GM12891 (cell line): Measurements from ENCODE around the gene TRAP1.

ENCODE experiments used
- POLR2A ChIP-seq: IDR thresholded peaks from 2 replicates; pipeline ENCODE4 v1.6.1; 2011; ENCODE audit warnings: low read depth, low read length, control low read depth
- POLR2AphosphoS5 ChIP-seq: IDR thresholded peaks from 2 replicates; pipeline ENCODE4 v1.6.1; 2011; ENCODE audit warnings: low read depth, low read length, control low read depth
- TAF1 ChIP-seq: IDR thresholded peaks from 2 replicates; pipeline ENCODE4 v1.6.1; 2011; ENCODE audit warnings: low read depth, low read length, control low read depth

DNA sequence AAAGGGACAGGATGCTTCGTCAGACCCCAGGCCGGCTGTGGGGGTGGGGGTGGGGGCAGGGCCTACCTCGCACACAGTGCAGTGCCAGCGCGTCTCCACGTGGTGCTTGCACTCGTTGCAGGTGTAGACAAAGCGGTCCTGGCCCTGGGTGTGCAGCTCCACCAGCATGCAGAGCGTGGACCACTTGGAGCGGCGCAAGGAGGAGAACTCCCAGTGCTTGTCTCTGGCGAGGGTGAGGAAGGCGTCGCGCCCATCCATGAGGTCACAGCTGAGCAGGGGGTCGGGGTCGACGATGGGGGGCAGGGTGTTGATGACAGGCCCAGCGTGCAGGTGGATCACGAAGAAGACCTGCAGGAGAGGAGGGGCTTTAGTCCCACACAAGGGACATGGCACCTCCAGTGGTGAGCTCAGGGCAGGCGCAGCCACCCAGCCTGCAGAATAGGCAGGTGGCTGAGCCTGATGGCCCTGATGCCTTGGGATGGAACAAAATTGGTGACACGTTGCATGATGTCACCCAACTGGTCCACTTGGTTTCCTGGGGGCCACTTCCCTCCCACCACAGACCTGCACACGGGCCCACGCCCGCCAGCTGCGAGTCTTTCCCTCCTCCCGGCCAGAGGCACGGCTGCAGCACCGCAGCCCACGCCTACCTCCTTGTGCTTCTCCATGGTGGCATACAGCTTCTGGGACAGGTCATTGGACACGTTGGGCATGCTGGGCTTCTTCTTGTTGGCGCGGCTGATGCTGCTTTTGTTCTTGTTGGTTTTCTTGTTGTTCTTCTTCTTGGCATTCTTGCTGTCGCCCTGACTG lies 14.0 kb upstream of the TRAP1 start:
- TF ChIP-seq POLR2A (no peak), TAF1 (no peak), POLR2AphosphoS5 (no peak)
